Adrenal gland (tissue), 5 donors: Measurements from ENCODE around the gene MRC1.

Source experiments
- POLR2A ChIP-seq, 2 donors: fragments of 450-650 bp; IDR thresholded peaks; one replicate each; pipeline ENCODE4 v1.6.1; 2017; ENCODE audit warnings: antibody characterized with exemption in 2 of 2, mild to moderate bottlenecking in 2 of 2, moderate library complexity in 1 of 2
- TF ChIP-seq, protein P1 (sequence below), 6 experiments: fragments of 450-650 bp in 4 of 6; fragments of 200-600 bp in 2 of 6; sonication (generic) in 1 of 6; IDR thresholded peaks; 1 replicate in 5 of 6; 2 replicates in 1 of 6; pipeline versions ENCODE4 v1.5.1 to v1.8.0; 2016 to 2021; ENCODE audit warnings: antibody characterized with exemption in 6 of 6, mild to moderate bottlenecking in 2 of 6, moderate library complexity in 1 of 6
- donor health status: DM: no; HTN: no; CAD: no.

DNA sequence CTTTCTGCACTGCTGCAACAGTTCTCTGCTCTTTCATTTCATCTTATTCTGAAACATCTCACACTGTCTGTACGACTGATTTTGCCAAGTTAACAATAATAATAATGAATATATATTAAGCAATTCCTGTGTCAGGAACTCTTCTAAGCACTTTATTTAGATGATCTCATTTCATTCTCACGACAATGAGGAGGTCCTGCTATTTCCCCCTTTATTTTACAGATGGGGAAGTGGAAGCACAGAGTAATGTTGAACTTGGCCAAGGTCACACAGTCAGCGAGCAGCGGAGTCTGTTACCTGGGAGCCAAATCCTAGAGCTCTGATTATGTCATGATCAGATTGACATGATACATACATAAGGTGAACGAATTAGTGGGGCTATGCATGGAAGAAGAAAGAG is 5.8 kb downstream of the MRC1 start:
- TF ChIP-seq, protein P1, sequence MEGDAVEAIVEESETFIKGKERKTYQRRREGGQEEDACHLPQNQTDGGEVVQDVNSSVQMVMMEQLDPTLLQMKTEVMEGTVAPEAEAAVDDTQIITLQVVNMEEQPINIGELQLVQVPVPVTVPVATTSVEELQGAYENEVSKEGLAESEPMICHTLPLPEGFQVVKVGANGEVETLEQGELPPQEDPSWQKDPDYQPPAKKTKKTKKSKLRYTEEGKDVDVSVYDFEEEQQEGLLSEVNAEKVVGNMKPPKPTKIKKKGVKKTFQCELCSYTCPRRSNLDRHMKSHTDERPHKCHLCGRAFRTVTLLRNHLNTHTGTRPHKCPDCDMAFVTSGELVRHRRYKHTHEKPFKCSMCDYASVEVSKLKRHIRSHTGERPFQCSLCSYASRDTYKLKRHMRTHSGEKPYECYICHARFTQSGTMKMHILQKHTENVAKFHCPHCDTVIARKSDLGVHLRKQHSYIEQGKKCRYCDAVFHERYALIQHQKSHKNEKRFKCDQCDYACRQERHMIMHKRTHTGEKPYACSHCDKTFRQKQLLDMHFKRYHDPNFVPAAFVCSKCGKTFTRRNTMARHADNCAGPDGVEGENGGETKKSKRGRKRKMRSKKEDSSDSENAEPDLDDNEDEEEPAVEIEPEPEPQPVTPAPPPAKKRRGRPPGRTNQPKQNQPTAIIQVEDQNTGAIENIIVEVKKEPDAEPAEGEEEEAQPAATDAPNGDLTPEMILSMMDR (IDR thresholded peaks at IDR 0.05), result no peak
- TF ChIP-seq POLR2A (IDR thresholded peaks at IDR 0.05), result no peak
